GM19397 (cell line): ENCODE measurements around the gene VSIG10L.

Experiments
- ATAC-seq: cut with Tn5 transposase; IDR thresholded peaks from one replicate; pipeline ENCODE4 v1.9.1; 2021; ENCODE audit warnings: mild to moderate bottlenecking, moderate library complexity; ENCODE audit not compliant: unreplicated experiment

VSIG10L gene

DNA sequence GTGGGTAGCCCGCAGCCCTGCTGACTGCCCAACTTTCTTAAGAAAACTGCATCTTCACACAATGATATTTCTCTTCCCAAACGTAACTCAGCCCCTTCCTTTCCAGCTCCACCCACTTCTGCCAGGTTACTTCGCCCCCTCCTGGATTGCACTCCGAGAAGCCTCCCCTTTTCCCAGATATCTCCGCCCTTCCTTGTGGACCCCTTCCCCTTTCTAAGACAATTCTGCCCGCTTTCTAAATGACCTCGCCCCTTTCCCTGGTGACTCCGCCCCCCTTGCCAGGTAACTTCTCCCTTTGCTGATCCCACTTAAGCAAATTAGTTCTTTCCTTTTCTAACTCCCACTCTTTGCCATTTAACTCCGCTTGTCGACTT is 2.6 kb downstream of the VSIG10L start:
- ATAC-seq, result no peak

DNA sequence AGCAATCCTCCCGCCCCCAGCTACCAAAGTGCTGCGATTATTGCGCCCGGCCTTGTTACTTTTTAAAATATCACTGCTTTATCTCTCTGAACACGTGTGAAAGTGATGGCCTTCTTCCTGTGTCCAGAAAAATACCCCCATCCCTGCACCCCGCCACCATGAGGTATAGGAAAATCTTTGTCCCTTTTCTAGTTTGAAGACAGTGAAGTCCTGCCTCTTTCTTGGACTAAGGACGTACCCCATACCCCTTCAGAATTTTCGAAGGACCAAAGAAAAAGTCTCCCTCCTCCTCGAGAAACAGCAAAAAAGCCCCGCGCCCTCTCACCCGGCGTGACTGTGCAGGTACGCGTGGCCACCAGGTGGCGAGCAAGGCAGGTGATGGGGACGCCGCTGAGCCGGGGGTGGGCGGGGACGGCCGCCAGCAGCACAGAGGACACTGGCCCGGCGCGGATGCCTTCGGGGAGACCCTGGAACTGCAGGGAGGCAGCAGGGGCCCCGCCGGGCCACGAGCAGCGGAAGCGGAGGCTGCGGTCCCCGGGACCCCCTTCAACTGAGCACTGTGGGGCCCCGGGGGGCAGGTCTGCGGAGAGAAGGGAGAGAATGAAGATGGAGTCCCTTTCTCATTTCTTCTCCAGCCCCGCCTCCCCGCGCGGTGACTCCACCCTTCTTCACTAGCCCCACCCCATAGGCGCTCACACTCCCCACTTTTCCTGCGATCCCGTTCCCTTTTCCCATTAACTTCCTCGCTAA is 3.2 kb downstream of the VSIG10L start:
- ATAC-seq, result peak; percentile 72

DNA sequence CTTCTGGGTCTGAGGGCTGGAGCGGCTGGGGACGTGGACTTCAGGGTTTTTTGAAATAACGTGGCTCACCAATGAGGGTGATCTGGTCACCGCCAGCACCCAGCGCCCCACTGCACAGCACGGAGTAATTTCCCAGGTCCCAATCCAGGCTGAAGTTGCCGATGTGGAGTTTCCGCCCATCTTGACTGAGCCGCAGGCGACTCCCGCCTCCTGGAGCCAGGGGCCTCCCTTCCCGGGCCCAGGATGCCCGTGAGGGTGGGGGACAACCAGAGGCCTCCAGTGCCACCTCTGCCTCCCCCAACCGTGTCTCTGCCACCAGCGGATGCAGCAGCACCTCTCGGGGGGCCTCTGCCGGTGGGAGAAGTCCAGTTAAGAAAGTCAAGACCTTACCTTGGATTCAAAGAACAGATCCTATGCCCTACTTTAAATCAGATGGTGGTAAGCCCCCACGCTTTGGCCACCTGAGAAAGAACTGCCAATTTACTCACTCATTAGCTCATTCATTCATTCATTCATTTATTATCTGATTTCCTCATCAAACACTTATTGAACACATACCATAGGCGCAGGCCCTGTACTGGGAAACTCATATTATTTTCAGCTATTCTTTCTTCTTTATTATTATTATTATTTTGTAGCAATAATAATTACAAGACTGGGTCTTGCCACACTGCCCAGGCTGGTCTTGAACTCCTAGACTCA is 3.9 kb downstream of the VSIG10L start:
- no peak for ATAC-seq

DNA sequence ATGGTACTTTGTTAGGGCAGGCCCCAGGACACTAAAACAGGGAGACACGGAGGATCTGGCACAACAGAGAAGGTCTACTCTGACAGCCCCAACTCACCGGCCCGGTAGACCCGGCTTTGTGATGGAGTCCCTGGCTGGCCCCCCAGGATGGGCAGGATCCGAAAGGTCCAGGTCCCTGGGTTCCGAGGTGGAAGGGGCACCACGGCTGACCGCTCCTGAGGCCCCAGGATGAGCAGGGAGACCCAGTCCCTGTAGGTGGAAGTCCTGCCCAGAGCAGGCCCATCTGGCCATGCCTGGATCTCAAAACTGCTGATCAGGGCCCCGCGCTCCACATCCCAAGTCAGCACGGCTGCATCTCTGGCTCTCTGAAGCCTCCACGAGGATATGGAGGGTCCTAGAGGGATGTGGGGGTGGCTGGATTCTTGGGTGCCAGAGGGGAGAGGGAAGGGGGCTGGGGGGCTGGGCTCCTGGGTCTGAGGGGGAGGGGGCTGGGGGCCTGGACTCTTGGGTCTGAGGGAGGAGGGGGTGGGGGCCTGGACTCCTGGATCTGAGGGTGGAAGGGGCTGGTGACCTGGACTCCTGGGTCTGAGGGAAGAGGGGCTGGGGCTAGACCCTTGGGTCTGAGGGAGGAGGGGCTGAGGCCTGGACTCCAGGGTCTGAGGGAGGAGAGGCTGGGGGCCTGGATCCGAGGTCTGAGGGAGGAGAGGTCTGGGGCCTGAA is 4.6 kb downstream of the VSIG10L start:
- ATAC-seq, result no peak

DNA sequence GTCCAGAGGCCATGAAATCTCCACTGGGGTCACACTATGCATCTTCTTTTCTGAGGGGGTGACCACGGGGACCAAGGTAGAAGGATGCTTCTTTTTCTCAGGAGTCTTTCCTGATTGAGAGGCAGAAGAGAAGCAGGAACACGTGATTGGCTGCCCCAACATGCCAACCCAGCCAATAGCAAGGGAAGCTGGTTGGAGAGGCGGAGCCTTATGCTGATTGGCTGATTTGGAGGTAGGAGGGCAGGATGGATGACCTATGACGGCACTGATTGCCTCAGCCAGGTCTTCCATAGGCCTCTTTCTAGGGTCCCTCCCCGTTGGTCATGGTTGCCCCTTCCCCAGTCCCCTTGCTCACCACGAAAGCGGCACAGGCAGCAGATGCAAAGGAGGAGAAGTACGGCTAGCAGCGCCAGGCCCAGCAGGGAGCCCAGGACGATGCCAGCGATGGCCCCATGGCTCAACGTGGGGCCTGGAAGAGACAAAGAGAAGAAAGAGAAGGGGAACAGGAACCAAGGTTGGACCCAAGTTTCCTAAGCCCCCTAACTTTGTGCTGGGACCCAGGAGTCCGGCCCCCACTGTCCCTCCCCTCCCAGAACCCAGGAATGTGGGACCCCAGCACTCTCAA is 8.0 kb downstream of the VSIG10L start:
- ATAC-seq, result no peak

DNA sequence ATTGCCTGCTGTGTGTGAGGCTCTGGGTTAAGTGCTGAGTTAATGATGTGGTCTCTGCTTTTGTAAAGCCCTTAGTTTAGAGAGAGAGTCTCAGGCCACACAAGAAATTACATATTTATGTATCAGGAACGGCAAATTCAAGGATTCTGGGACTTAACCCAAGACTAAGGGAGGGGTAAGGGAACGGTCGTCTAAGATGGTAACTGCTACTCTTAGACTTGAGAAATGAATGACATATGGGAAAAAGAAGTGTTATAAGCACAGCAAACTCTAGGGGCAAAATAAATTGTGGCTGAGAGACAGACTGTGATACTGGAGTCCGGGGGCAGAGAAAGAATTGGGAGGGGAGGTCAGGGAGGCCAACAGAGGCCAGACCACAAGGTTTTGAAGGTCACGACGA is 10.2 kb downstream of the VSIG10L start:
- no peak for ATAC-seq

DNA sequence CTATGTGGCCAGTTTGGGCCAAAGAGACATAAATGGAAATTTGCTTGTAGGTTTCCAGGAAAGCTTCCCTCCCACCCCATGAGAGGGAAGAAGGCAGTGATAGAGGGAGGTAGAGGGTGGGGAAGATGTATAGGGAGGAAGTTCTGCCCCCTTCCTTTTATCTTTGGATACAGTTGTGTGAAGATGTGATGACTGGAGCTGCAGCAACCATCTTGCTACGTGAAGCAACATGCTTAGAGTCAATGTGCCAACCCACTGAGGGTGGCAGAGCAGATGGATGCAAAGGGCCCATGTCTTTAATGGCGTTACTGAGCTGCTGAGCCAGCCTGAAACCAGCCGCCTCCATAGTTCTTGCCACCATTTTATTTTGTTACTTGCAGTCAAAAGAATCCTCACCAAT is 10.7 kb downstream of the VSIG10L start:
- no peak for ATAC-seq

DNA sequence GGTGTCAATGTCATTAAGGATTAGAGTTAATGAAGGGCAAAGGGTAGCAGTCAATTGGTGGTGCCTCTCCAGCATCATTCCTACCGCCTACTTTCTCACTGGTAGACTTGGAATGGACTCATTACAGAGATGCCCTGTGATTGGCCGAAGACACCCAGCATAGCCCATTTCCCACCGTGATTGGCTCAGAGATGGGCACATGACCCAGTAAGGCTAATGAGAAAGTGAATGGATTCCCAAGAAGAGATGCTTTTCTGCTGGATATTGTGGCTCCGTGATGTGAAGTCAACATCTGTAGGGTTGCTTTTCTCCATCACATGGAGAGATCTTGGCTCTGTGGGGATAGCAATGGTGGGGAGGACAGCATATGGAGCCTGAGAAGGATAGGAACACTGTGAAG is 11.6 kb downstream of the VSIG10L start:
- ATAC-seq, result no peak

DNA sequence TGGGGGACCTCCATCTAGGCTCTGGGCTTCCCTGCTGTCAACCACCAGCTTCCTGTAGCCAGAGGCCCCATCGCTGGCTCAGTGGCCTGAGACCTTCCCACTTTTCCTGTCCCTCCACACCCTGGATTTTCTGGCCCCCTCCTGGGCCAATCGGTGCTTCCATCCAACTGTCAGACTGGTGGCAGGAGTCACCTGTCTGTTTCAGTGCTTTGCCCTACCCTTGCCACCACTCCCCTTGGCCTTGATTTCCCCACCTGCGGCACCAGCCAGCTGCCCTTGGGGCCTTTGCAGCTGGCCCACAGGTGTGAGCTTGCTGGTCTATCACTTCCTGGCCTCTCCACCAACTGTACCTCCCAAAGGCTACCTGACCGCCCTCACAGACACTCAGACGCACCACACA is 12.5 kb downstream of the VSIG10L start:
- ATAC-seq, result no peak

DNA sequence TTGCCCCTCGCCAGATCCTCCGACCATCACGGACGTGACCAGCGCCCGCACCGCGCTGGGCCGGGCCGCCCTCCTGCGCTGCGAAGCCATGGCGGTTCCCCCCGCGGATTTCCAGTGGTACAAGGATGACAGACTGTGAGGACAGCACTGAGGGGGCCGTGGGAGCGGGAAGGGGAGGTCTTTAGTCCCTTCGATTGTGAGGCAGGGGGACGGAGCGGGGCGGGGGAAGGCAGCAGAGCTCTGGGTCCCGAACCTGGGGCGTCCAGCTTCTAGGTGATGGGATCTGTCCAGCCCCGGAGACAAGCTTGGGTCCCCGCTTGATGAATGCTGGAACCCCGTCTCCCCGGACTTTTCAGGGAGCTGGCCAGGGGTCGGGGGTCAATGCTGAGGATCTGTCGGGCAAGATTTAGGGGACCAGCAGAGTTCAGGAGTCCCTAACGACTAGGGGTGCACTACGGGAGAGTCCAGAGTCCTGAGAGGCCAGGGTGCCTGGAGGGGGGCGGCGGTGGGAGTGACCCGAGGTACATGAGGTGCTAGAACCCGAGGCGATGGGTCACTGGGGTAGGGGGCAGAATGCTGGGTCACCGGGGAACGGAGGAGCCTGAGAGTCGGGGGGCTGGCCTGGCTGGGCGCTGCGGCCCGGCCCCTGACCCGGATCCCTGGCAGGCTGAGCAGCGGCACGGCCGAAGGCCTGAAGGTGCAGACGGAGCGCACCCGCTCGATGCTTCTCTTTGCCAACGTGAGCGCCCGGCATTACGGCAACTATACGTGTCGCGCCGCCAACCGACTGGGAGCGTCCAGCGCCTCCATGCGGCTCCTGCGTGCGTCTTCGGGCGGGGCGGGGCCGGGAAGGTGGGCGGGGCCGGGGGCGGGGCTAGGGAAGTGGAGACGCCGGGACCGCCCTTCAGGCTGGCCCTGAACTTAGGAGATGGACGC is 14.6 kb downstream of the VSIG10L start:
- no peak for ATAC-seq

DNA sequence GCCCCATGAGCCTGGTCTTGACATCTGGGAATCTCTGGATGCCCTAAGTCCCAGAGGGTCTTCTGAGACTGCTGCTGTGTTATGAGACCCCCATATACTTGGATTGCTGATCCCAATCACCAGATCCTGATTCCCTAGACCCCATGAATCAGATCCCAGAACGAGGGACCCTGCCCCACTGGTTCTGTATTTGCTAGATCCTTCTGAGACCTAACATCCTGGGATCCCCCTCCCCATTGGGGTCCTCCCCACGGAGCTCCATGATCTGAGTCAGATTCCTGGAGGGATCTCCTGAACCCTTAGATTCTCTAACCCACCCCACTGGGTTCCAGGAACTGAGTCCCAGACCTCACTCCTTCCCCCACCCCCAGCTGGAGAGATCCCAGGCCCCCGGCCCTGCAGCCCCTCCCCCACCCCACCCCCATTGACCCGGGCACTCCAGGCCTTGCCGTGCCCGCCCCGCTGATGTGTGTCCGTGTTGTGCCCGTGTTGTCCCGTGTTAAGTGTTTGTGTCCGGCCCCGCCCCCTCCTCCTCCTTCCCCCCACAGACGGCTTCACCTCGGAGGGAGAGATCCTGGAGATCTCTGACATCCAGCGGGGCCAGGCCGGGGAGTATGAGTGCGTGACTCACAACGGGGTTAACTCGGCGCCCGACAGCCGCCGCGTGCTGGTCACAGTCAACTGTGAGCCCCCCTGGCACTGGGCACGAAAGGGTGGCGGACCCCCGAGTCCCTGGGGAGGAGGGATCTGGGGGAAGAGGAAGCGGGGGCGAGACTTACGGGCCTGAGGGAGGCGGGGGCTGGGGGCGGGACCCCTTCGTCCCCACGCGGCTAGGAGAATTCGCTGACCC is 15.5 kb downstream of the VSIG10L start:
- no peak for ATAC-seq

DNA sequence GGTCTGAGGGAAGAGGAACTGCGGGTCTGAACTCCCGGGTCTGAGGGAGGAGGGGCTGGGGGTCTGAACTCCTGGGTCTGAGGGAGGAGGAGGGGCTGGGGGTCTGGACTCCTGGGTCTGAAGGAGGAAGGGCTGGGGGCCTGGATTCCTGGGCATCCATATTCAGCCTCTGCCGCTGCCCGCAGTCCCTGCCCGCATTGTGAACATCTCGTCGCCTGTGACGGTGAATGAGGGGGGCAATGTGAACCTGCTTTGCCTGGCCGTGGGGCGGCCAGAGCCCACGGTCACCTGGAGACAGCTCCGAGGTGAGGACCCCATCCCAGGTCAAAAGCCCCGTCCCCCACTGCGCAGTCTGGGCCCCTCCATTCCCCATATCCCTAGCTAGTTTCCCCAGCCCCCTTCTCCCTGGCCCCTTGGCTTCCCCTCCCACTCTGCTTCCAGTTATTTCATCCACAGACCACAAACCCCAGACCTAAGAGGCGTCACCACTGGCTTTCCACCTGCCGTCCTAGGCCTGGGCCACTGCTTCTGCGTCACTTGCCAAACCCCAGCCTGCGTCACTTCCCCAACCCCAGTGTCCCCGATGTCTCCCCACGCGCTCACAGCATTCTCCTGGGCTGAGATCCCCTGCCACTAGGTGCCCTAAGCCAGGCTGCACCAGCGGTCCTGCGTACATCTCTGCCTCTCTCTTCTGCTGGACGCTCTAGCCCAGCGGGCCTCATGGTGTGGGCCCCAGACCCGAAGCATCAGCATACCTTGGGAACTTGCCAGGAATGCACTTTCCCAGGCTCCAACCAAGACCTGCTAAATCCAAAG is 16.6 kb downstream of the VSIG10L start:
- ATAC-seq, result no peak

DNA sequence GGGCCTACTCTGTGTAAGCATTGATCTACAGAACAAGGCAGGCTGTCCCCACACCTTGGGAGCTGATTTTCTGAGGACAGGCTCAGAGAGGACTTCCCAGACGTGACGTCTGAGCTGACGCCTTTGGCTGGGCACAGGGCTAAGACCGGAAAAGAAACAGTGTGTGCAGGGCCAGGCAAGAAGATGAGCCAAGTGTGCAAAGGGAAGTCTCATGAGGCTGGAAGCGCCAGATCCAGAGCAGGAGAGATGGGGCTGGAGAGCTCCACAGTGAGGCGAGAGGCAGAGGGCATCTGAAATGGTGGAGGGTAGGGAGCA is 17.8 kb downstream of the VSIG10L start:
- ATAC-seq, result no peak

DNA sequence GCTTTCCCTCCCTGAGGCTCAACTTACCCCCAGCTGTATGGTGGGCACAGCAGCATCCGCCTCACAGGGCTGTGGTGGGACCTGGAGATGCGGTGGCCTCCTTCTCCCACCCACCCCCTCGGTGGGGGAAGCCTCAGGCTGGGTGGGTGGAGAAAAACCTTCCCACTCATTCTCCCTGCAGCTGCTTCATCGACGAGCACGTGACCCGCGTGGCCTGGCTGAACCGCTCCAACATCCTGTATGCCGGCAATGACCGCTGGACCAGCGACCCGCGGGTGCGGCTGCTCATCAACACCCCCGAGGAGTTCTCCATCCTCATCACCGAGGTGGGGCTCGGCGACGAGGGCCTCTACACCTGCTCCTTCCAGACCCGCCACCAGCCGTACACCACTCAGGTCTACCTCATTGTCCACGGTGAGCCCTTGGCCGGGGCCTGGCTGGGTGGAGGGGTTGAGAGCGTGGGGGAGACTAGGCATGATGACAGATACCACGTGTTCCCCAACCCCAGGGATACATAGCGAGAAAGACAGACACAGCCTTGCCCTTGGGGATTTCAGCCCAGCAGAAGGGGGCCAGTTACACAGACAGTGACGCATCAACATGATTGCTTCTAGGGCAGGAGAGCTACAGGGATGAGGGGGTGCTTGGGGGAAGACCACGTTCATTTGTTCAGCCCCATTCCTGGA is 18.3 kb downstream of the VSIG10L start:
- ATAC-seq, result no peak

DNA sequence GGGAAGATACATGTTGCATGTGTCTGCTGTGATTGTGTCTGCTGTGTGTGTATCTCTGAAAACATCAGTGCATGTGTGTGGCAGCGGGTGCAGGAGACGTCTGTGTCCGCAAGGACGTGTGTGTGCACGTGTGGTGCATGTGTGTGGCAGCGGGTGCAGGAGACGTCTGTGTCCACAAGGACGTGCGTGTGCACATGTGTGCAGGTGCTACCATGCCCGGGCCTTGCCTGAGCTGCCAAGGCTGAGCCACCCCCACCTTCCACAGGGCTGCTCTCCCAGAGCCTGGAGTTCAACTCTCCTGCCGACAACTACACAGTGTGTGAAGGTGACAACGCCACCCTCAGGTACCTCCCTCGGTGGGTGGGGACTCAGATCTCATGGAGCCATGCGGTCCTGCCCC is 20.1 kb downstream of the VSIG10L start:
- no peak for ATAC-seq

DNA sequence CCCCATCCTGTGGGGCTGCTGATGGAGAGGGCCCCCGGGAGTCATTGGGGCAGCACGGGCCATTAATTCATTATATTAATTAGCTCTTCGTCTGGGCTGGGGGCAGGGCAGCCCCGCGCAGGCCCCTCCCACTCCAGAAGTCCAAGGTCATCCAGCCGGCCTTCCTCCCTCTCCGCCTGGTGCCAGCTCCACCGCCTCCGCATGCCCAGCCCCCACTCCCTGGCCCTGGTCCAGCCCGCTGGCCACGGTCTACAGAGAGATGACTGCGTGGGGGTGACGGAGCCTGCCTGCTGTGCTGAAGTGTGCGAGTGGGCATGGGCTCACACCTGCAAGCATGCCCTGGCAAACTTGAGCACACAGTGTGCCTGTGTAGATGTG is 21.7 kb downstream of the VSIG10L start:
- ATAC-seq, result no peak

DNA sequence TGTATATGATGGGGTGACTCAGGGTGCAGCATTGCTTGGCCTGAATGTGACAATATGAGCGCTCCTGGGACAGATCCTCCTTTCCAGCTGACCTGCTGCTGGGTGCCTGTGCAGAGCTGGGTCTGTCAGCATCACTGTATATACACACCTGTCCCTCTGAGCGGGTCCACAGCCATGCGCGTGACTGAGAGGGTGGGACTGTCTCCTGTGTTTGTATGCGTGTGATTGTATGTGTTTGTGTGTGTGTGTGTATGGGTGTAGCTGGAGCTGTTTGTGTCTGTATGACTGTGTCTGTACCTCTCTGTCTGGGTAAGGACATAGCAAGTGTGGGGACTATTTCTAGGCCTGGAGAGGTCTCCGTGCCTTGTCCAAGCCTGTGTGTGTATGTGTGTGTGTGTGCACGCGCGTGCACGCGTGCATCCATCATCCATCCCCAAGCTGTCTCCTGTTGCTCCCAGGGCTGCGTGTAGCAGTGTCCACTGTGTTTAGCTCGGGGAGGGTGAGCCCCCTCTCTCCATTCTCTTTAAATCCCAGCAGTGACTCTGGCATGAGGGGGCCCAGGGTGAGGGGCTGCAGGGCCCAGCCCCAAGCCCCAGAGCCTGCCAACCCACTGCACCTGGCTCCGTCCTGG is 22.2 kb downstream of the VSIG10L start:
- ATAC-seq, result no peak
